Osteocyte (in vitro differentiated cells): Measurements from ENCODE around the gene SDK2. TPM values are rescaled to one million over a fixed set of nuclear protein-coding genes. Genes with fewer than 3 reads are reported as not detected.

ENCODE experiments used
- DNase-seq: peaks from one replicate; pipeline ENCODE4 v3.0.0; 2021; ENCODE audit warnings: mixed read lengths; ENCODE audit not compliant: unreplicated experiment; ENCODE audit errors: extremely low spot score
- H3K27ac Mint-ChIP-seq: one replicate; pipeline ENCODE4 v1.8.0; 2021; ENCODE audit warnings: mild to moderate bottlenecking, mixed read lengths; ENCODE audit not compliant: unreplicated experiment
- H3K27me3 Mint-ChIP-seq: one replicate; pipeline ENCODE4 v1.8.0; 2021; ENCODE audit warnings: mixed read lengths; ENCODE audit not compliant: unreplicated experiment
- H3K36me3 Mint-ChIP-seq: one replicate; pipeline ENCODE4 v1.8.0; 2021; ENCODE audit warnings: mixed read lengths; ENCODE audit not compliant: unreplicated experiment
- H3K4me1 Mint-ChIP-seq: one replicate; pipeline ENCODE4 v1.8.0; 2021; ENCODE audit warnings: mixed read lengths; ENCODE audit not compliant: unreplicated experiment
- H3K4me3 Mint-ChIP-seq: one replicate; pipeline ENCODE4 v1.8.0; 2021; ENCODE audit warnings: mild to moderate bottlenecking, moderate library complexity, mixed read lengths; ENCODE audit not compliant: unreplicated experiment
- H3K9me3 Mint-ChIP-seq: one replicate; pipeline ENCODE4 v1.8.0; 2021; ENCODE audit warnings: mixed read lengths; ENCODE audit not compliant: unreplicated experiment
- total RNA-seq: library from RNA; stranded (reverse); gene quantifications from 2 replicates; pipeline ENCODE4 v1.2.1, GENCODE V29; 2021
- TF ChIP-seq, protein P1 (sequence below): fragments of 200-600 bp; sonication (generic); IDR thresholded peaks from 2 replicates; pipeline ENCODE4 v1.5.0; 2021; ENCODE audit warnings: antibody characterized with exemption, mild to moderate bottlenecking, moderate library complexity

The SDK2 gene
- total RNA-seq, 1 donor from 2014 or later: 16.5 TPM

DNA sequence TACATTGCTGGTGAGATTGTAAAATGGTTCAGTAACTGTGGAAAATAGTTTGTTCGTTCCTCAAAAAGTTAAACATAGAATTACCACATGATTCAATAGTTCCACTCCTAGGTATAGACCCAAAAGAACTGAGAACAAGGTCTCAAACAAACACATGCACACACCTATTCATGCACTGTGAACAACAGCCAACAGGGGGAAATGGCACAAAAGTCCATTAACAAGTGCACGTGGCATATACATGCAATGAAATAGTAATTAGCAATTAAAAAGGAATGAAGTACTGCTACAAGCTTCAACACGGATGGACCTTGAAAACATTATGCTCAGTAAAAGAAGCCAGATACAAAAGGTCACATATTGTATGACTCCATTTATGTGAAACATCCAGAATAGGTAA is 23.8 kb downstream of the SDK2 start:
- no peaks in the 10 kb centered on the region for H3K36me3 Mint-ChIP-seq

DNA sequence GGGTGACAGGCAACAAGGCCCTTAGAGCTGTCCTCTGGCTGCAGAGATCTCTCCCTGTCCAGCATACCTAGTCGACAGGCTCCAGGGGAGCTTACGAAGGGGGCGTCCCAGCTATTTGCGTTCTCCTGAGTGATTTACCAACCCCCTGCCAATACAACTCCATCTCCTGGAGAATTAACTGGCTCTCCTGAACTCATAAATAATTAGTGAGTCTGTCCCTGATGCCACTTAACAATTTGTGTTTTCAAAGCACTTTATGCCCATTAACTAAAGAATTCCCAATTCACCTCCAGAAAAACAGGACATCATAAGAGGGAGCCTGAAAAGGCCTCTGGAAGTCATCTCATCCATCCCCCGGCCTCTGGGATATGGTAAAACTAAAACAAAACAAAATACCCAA is 26.7 kb downstream of the SDK2 start:
- Mint-ChIP-seq H3K27me3 (no peaks in the 10 kb centered on the region), H3K4me3 (no peak overlapping the region), H3K9me3 (peaks cover 10% of the 10 kb centered on the region), H3K36me3 (no peaks in the 10 kb centered on the region), H3K4me1 (peaks cover 24% of the 10 kb centered on the region), H3K27ac (no peak overlapping the region)
- TF ChIP-seq, protein P1, sequence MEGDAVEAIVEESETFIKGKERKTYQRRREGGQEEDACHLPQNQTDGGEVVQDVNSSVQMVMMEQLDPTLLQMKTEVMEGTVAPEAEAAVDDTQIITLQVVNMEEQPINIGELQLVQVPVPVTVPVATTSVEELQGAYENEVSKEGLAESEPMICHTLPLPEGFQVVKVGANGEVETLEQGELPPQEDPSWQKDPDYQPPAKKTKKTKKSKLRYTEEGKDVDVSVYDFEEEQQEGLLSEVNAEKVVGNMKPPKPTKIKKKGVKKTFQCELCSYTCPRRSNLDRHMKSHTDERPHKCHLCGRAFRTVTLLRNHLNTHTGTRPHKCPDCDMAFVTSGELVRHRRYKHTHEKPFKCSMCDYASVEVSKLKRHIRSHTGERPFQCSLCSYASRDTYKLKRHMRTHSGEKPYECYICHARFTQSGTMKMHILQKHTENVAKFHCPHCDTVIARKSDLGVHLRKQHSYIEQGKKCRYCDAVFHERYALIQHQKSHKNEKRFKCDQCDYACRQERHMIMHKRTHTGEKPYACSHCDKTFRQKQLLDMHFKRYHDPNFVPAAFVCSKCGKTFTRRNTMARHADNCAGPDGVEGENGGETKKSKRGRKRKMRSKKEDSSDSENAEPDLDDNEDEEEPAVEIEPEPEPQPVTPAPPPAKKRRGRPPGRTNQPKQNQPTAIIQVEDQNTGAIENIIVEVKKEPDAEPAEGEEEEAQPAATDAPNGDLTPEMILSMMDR: no peak
- no peak for DNase-seq

More for the DNA sequence above, 23.8 kb downstream of the SDK2 start:
- H3K9me3 Mint-ChIP-seq: peaks cover 10% of the 10 kb centered on the region
- TF ChIP-seq, protein P1: no peak
- H3K4me3 Mint-ChIP-seq: no peak overlapping the region
- no peaks in the 10 kb centered on the region for H3K27me3 Mint-ChIP-seq
- no peak for DNase-seq
- H3K4me1 Mint-ChIP-seq: peaks cover 24% of the 10 kb centered on the region
- no peak overlapping the region for H3K27ac Mint-ChIP-seq

DNA sequence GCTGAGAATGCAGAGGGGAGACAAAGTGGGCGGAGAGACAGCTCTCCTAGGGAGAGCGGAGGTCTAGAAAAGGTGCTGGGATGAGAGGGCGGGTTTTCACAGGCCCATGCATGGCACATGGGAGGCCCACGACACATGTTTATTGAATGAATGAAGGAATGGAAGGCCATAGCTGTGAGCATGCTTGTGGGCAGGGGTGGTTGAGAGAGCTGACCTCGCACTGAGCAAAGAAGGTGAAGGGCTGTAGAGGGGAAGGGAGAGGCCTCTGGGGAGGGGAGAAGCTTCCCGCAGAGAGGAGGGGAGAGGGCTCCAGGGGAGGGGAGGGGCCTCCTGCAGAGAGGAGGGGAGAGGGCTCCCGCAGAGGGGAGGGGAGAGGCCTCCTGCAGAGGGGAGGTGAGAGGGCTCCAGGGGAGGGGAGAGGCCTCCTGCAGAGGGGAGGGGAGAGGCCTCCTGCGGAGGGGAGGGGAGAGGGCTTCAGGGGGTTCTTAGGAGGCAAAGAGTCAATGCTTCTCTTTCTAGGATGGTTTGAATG is 27.3 kb downstream of the SDK2 start:
- H3K4me3 Mint-ChIP-seq: no peak overlapping the region
- H3K36me3 Mint-ChIP-seq: no peaks in the 10 kb centered on the region
- TF ChIP-seq, protein P1: no peak
- H3K27ac Mint-ChIP-seq: no peak overlapping the region
- H3K4me1 Mint-ChIP-seq: peaks cover 24% of the 10 kb centered on the region
- DNase-seq: no peak
- peaks cover 9% of the 10 kb centered on the region for H3K9me3 Mint-ChIP-seq
- no peaks in the 10 kb centered on the region for H3K27me3 Mint-ChIP-seq

DNA sequence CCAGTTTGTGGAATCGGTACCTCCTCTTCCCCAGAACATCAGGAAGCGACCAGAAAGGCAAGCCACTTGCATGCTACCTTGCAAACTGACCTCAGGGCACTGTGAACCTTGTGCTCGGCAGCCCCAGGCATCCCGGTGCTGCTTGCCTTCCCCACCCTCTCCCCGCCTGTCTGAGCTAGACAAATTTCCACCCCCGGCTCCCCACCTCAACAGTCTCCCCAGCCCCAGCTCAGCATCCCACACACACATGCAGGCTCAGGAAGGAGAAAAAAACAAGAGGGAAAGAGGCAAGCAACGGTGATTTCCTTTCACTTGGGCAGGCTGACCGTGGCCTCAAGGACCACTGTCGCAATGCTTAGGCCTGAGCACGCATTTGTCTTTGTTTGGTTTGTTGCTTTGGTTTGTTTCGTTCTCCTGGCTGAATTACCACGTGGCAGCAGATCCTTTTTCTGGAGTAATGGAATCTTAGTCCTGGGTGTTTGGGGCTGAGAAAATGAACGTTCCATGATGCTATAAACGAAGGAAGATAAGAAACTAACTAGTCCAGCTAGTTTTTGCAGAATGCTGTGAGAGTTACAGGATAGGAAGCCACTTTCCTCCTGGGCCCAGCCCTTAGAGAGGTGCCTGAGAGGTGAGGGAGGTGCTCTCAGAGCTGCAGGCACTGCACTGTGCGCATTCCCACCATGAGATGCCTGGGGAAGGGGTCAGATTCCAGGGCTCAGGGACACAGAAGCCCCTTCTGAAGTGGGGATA is 27.9 kb downstream of the SDK2 start:
- TF ChIP-seq, protein P1: no peak
- peaks cover 5% of the 10 kb centered on the region for H3K9me3 Mint-ChIP-seq
- H3K27me3 Mint-ChIP-seq: no peaks in the 10 kb centered on the region
- H3K36me3 Mint-ChIP-seq: no peaks in the 10 kb centered on the region
- H3K27ac Mint-ChIP-seq: no peak overlapping the region
- H3K4me1 Mint-ChIP-seq: peaks cover 24% of the 10 kb centered on the region
- no peak overlapping the region for H3K4me3 Mint-ChIP-seq
- DNase-seq: no peak

DNA sequence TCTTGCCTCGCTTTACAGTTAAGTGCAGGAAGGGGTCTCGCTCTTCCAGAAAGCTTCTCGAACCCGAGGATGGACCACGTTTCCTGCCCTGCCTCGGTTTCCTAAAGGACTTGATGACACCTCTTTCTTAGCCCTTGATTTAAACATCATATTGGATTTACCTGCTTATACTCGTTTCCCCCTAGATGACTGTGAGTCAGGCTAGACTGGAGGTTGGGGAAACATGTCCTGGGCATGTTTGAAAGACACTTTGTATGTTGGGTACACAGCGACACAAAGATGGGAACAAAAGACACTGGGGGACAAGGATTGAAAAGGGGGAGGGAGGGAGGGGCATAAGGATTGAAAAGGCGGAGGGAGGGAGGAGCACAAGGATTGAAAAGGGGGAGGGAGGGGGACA is 30.0 kb downstream of the SDK2 start:
- Mint-ChIP-seq H3K4me3 (no peak overlapping the region), H3K9me3 (peaks cover 2% of the 10 kb centered on the region), H3K27ac (peak overlapping the region; percentile 60), H3K27me3 (no peaks in the 10 kb centered on the region), H3K36me3 (no peaks in the 10 kb centered on the region), H3K4me1 (peaks cover 24% of the 10 kb centered on the region)
- no peak for DNase-seq
- TF ChIP-seq, protein P1: no peak
